ENCODE data around the gene CLDN1.

DNA sequence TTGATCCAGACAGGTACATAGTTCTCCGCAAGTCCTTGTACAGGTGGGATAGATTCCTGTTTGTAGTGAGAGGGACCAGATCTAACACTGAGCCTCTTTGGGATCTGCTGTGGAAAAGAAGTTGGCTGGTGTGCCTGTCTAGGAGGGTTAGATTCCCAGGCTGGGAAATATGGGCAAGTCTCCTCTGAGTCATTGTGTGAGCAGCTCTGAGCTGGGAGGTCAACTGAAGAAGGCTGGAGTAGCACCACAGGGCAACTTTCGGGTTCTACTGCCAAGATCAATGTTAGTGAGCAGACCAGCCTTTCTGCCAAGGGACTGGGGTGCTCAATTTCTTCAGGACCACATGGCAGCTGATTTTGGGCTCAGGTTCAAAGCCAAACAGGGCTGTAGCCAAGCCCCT lies 33.4 kb downstream of the CLDN1 start:
- TF ChIP-seq EZH2phosphoT487 (IDR thresholded peaks at IDR 0.05; ENCODE audit: low read length): no peak
- TF ChIP-seq, protein P1, sequence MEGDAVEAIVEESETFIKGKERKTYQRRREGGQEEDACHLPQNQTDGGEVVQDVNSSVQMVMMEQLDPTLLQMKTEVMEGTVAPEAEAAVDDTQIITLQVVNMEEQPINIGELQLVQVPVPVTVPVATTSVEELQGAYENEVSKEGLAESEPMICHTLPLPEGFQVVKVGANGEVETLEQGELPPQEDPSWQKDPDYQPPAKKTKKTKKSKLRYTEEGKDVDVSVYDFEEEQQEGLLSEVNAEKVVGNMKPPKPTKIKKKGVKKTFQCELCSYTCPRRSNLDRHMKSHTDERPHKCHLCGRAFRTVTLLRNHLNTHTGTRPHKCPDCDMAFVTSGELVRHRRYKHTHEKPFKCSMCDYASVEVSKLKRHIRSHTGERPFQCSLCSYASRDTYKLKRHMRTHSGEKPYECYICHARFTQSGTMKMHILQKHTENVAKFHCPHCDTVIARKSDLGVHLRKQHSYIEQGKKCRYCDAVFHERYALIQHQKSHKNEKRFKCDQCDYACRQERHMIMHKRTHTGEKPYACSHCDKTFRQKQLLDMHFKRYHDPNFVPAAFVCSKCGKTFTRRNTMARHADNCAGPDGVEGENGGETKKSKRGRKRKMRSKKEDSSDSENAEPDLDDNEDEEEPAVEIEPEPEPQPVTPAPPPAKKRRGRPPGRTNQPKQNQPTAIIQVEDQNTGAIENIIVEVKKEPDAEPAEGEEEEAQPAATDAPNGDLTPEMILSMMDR (IDR thresholded peaks at IDR 0.05; ENCODE audit: low read length): no peak

Data from MM.1S (cell line).